Activated T-cell treated with anti-CD3 and anti-CD28 coated beads for 24 hours (primary cell): Measurements from ENCODE around the gene PGAP3.

Experiments used
- DNase-seq: peaks from one replicate; pipeline ENCODE4 v3.0.0-alpha.2; 2020; ENCODE audit warnings: low read depth

Gene PGAP3

DNA sequence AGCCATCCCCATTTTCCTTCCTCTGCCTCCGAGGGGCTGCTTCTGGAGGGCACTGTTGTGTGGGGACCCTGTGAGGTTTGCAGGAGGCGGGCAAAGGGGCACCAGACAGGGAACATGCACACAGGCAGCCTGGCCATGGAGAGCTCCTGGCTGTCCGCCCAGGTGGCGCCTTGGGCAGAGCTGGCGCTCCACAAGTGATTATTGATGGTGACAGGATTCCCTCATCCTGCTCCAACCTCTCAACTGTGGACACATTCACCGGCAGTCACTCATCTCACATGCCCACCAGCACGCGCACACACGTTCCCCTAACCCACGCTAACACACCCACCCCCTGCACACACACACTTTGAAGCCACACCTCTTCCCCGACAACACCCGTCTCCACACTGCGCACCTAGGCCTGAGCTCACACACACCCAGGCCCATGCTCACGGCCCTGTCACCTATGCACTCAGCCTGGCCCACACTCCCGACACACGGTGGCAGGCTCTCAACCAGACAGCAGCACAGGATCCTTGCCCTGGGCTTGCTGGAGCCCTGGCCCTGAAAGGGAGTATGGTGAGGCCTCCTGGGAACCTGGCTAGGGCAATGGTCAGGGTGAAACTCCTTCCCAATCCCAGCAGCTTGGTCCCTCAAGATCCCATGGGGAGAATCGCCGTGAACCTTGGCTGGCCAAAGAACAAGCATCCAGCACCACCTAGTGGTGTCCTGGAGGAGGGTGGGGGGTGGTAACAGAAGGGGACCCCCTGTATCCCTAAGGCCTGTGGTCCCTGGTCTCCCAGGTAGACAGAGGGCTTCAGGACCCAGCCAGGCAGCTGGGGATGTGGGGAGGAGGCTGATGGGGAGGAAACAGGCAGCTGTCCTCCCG, 16.0 kb downstream of the PGAP3 start:
- no peak for DNase-seq

DNA sequence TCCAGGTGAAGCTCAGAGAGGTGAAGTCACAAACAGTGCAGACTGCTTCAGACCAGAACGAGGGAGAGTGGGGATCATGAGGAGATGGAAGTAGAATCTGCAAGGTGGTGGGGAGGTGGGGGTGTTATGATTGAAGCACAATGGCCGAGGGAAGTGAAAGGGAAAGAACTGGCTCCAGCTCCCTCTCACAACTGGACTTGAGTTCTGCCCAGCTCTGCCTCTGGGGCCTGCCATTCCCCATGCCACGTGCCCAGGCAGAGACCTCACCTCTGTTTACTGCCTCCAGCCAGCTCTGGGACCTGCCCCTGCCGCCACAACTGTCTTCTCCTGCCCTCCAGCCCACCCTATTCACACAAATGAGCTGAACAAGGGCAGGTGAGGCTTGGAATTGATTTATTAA, 17.1 kb downstream of the PGAP3 start:
- no peak for DNase-seq

DNA sequence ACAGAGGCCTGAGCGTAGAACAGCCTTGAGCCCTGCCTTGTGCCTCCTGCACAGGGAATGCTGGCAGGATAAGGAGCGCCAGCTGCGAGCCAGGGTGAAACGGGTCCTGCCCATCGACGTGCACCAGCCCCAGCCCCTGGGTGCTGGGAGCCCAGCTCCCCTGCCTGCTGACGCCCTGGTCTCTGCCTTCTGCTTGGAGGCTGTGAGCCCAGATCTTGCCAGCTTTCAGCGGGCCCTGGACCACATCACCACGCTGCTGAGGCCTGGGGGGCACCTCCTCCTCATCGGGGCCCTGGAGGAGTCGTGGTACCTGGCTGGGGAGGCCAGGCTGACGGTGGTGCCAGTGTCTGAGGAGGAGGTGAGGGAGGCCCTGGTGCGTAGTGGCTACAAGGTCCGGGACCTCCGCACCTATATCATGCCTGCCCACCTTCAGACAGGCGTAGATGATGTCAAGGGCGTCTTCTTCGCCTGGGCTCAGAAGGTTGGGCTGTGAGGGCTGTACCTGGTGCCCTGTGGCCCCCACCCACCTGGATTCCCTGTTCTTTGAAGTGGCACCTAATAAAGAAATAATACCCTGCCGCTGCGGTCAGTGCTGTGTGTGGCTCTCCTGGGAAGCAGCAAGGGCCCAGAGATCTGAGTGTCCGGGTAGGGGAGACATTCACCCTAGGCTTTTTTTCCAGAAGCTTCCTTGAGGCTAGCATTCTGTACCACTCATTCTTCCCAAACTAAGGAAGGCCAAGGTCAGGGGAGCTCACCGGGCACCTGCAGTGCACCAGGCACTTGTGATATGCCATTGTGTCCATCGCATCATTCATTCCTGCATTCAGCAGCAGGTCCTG, 17.7 kb downstream of the PGAP3 start:
- DNase-seq, result no peak

DNA sequence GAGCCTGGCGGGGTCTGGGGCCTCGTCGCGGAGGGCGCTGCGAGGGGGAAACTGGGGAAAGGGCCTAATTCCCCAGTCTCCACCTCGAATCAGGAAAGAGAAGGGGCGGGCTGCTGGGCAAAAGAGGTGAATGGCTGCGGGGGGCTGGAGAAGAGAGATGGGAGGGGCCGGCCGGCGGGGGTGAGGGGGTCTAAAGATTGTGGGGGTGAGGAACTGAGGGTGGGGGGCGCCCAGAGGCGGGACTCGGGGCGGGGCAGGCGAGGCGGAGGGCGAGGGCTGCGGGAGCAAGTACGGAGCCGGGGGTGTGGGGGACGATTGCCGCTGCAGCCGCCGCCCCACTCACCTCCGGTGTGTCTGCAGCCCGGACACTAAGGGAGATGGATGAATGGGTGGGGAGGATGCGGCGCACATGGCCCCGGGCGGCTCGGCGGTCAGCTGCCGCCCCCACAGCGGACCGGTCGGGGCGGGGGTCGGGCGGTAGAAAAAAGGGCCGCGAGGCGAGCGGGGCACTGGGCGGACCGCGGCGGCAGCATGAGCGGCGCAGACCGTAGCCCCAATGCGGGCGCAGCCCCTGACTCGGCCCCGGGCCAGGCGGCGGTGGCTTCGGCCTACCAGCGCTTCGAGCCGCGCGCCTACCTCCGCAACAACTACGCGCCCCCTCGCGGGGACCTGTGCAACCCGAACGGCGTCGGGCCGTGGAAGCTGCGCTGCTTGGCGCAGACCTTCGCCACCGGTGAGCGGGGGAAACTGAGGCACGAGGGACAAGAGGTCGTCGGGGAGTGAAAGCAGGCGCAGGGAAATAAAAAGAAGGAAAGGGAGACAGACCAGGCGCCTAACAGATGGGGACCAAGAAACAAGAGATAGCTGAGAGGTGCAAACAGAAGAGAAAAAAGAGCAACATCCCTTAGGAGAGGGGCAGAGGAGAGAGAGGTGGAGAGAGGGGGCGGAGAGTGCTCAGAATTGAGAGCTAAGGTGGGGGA, 19.6 kb downstream of the PGAP3 start, which contains the start of gene PNMT:
TSS of gene PNMT (plus strand) at position 509 of the 980 bp plus-strand sequence. CDS start at position 532, 23 bp downstream.
- DNase-seq, result peak; percentile 60

DNA sequence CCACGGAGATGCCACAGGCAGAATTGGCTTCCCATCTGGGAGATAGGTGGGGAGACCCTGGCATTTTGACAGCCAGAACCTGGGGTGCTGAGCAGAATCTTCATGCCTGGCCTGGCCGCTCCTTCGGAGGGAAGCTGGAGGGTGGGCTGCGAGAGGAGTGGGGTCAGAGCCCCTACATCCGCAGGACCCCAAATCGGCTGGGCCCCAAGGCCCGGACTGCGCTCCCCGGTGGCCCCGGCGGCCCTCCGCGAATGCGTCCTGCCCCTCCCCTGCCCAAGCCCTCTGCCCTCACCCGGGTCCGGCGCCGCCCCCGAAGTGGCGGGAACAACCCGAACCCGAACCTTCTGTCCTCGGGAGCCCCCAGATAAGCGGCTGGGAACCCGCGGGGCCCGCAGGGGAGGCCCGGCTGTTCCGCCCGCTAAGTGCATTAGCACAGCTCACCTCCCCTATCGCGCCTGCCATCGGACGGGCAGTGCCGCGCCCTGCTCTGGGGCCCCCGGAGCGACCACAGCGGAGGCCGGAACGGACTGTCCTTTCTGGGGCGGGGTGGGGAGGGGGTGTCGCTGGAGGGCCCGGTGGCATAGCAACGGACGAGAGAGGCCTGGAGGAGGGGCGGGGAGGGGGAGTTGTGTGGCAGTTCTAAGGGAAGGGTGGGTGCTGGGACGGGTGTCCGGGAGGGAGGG, 20.5 kb downstream of the PGAP3 start:
- no peak for DNase-seq

DNA sequence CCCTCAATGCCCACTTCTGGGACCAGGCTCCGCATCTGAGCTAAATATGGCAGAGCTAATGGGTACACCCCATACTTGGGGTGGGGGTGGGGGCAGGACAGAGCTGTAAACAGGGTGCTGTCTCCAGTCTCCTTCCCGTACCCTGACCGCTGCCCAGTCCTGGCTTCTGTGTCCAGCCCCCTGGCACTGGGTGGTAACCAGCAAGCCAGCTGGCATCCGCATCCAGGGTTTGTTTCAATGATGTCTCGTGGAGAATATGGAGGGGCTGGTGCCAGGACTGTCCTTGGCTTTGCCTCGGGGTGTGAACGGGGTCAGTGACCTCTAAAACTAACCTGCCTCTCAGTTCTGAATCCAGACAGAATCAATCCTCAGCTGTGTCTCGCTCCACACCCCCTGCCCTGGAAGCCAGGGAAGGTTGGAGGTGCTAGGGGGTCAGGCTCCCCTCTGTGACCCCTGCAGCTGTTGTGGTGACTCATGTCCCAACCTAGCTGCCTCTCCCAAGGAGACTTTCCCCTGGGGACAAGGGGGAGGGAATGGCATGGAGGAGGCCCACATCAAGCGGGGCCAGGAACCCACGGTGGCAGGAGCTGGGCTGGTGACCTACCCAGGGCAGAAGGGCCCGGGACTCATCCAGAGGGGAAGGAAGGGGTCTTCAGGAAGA, 21.1 kb downstream of the PGAP3 start:
- DNase-seq, result no peak

DNA sequence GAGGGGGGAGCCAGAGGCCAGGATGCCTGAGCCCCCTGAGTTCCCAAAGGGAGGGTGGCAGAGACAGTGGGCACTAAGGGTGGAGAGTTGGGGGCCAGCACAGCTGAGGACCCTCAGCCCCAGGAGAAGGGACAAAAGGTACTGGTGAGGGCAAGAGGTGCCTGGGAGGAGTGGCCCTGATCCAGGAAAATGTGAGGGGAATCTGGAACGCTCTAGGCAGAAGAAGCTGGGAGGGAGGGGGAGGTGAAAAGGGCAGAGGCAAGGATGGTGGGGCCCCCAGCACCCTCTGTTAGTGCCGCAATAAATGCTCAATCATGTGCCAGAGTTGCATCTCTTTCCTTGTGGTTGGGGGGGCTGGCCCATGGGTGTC, 21.6 kb downstream of the PGAP3 start:
- DNase-seq, result no peak

DNA sequence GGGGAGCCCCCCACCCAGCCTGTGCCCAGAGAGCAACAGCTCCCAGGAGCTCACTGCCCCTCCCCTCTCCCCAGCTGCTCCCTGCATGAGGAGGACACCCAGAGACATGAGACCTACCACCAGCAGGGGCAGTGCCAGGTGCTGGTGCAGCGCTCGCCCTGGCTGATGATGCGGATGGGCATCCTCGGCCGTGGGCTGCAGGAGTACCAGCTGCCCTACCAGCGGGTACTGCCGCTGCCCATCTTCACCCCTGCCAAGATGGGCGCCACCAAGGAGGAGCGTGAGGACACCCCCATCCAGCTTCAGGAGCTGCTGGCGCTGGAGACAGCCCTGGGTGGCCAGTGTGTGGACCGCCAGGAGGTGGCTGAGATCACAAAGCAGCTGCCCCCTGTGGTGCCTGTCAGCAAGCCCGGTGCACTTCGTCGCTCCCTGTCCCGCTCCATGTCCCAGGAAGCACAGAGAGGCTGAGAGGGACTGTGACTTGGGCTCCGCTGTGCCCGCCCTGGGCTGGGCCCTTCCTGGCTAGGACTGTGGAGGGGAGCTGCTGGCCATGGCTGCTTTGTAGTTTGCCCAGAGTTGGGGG, 22.1 kb downstream of the PGAP3 start:
- no peak for DNase-seq

DNA sequence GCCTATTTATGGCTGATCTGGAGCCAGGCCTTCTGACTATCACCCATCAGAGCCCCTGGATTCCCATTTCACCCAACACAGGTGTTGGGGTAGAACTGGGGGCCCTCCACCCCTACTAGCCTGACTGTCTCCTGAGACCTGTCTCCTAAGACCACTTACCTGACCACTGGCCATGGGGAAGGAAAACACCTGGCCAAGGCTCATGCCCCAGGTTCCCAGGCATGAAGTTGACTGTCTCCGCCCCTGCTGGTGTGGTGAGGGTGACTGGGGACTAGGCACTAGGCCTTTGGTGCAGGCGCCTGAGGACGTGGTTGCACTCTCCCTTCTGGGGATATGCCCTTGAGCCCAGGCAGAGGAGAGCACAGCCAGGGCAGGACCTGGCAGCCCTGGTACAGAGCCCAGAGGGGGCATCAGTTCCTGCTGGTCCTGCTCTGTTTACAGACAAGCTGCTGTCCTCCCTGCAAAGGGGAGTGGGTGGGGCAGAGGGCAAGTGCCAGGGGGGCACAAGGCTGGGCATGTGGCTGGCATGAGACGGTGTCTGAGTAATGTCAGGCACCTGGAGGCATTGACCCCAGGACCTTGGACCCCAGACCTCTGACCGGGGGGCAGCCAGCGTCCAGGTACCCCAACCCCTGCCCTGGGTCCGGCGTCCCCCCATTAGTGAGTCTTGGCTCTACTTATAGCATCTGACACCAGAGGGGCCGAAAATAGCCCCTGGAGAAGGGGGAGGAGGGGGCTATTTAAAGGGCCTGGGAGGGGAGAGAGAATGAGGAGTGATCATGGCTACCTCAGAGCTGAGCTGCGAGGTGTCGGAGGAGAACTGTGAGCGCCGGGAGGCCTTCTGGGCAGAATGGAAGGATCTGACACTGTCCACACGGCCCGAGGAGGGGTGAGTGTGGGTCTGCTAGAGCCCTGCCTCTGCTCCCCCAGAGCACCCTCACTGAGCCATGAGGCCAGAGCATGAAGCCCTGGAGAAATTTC, 23.0 kb downstream of the PGAP3 start, which contains the start of gene TCAP:
TSS of gene TCAP (plus strand) at position 769 of the 981 bp plus-strand sequence. CDS start at position 780, 11 bp downstream.
- DNase-seq, result no peak

DNA sequence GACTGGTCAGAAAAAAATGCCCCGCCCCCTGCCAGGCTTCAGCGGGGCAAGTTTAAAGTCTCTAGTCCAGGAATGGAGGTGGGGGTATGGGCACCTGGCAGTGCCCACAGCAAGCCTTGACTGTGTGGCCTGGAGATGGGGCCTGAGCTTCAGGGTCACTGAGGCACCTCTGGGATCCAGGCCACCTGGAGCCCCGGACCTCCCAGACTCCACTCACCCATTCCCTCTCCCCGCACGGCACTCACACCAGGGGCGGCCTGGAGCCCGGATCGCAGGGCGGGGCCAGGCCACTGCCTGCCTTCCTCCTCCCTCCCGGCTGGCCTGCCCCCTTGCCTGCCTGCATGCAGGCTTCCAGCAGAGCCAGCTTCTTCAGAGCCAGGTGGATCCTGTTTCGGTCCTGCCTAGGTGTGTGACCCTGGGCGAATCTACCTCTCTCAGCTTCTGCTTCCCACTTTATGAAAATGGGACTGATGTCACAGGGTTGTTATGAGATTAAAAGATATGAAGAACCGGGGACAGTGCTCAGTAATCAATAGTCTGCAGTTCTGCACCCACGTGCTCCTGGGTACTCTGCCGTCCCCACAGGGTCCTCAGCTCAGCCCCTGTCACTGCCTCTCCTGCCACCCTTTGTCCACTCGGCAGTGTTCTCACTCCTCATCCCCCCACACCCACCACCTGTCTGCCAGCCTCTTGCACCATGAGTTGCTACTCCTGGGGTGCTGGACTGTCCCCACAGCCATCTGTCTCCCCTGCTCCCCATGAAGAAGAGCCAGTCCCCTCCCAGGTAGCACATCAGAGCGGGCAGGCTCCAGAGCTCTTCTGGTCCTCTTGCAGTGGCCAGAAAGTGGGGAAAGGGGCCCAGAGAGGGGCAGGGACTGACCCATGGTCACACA, 23.9 kb downstream of the PGAP3 start:
- no peak for DNase-seq

DNA sequence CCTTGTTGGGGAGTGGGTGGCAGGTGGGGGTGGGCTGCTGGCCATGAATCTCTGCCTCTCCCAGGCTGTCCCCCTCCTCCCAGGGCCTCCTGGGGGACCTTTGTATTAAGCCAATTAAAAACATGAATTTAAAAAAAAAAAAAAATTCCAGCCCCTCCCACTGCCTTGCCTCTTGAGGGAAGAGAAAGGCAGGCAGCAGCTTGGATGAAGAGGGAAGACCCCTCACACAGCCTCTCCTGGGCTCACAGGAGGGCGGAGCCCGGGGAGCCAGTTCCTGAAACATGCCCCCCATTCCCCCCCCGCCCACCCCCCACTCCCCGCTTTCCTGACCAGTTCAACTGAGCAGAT, 24.5 kb downstream of the PGAP3 start:
- DNase-seq, result no peak

DNA sequence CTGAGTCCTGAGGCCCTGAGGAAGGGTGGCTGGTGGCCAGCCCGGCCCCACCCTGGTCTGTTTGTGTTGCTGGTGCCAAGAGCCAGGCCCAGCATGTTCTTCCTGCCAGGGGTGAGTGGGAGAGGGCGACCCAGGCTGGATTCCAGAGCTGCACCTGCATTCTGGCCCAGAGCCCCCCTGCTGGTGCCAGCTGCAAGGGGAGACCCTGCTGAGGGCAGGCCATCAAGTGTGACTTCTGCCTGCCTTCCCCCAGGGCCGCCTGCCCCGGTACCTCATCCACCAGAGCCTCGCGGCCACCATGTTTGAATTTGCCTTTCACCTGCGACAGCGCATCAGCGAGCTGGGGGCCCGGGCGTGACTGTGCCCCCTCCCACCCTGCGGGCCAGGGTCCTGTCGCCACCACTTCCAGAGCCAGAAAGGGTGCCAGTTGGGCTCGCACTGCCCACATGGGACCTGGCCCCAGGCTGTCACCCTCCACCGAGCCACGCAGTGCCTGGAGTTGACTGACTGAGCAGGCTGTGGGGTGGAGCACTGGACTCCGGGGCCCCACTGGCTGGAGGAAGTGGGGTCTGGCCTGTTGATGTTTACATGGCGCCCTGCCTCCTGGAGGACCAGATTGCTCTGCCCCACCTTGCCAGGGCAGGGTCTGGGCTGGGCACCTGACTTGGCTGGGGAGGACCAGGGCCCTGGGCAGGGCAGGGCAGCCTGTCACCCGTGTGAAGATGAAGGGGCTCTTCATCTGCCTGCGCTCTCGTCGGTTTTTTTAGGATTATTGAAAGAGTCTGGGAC, 25.1 kb downstream of the PGAP3 start:
- DNase-seq, result no peak

DNA sequence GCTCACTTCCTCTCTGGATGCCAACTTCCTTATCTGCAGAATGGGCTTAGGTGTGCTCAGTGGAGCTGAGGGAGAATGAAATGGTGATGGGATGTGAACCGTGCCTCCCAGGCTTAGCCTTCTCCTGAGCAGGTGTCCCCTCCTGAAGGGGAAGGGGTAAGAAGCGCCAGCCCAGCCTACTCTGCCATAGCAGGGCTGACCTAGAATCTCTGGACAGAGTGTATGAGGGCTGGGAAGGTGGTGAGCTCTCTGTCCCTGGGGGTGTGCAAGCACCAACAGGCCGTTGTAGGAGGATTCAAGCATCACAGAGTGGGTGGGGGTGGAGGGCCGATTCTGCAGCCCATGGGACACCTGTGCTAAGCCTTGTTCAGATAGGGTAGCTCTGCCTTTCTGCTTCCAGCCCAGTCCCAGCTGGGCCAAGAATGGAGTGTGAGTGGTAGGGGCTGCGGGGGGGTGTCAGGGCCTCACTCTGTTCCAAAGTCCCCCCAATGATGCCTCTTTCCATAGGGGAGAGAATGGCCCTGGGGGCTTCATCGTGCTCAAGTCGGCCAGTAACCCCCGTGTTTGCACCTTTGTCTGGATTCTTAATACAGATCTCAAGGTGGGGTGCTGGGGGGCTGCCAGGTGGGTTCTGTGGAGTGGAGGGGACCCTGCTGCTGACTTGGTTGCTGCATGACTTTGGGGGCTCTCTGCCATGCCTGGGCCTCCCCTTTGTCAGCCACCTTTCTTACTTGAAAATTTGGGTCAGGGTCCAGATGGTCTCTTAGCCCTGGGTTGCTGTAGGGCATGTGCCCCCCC, 25.9 kb downstream of the PGAP3 start:
- no peak for DNase-seq

DNA sequence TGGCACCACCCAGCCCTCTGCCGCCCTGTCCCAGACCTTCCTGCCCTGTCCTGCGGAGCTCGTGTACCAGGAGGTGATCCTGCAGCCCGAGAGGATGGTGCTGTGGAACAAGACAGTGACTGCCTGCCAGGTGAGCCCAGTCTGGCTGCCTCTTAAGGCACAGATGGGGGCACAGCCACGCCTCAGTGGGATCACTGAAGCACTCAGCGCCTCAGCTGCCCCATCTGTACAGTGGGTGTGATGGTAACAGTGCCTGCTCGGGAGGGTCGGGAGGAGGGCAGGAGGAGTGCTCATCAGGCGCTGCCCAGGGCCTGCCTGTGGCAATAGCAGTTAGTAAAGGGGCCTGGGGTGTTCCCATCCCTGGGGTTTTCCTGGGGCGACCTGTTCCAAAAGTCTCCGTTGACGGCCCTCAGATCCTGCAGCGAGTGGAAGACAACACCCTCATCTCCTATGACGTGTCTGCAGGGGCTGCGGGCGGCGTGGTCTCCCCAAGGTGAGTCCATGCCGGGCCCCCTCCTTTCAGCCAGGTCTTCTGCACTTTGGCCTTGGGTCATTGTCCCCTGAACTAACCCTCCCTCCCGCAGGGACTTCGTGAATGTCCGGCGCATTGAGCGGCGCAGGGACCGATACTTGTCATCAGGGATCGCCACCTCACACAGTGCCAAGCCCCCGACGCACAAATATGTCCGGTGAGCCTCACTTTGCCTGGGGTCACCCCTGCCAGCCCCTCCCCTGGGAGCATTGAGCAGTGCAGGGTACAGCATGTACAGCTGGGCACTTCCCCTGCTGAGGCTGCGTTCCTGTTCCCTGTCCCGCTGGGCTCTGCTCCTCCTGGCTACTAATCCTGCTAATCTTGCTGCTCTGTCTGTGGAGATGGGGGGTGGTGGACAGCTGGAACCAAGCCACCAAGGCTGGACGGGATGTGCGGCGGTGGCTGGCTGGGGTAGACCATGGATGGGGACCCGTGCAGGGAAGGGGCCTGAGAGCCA, 27.2 kb downstream of the PGAP3 start:
- no peak for DNase-seq

DNA sequence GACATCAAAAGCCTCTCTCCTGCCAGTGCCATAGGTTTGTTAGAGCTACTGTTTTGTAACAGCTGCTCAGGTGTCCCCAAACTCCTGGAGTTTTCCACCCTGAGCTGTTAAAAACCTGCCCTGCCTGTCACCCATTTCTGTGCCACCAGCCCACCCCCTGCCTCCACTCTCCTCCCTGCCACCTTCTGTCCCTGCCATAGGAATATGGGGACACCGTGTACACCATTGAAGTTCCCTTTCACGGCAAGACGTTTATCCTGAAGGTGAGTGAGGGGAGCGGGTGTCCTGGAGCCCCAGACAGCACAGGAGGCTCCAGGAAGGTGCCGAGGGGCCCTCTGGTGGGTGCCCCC, 27.9 kb downstream of the PGAP3 start:
- no peak for DNase-seq
